GM06990 (cell line): ENCODE data around the gene CLEC17A.
A peak's percentile ranks its signal among the peaks of the same experiment; 100 is the strongest.
"Not testable (repeated sequence)": the region's sequence is repeated elsewhere in the genome, so short reads cannot be mapped to it uniquely, and the experiment has no call there.

Experiments
- DNase-seq: peaks from one replicate; pipeline ENCODE4 v3.0.0-alpha.2; 2011; ENCODE audit not compliant: insufficient read length; ENCODE audit errors: extremely low read depth
- H3K27me3 ChIP-seq: replicated peaks from 2 replicates; pipeline ENCODE4 v1.6.0; 2011; ENCODE audit warnings: low read length; ENCODE audit not compliant: control insufficient read depth, insufficient read depth
- H3K36me3 ChIP-seq: 2 replicates; pipeline ENCODE4 v1.5.1; 2011; ENCODE audit warnings: low read length; ENCODE audit not compliant: control insufficient read depth, insufficient read depth
- H3K4me3 ChIP-seq: replicated peaks from 2 replicates; pipeline ENCODE4 v1.5.1; 2011; ENCODE audit warnings: low read depth, mild to moderate bottlenecking, control low read depth, low read length
- CTCF ChIP-seq: IDR thresholded peaks from 2 replicates; pipeline ENCODE4 v1.5.1; 2011; ENCODE audit warnings: low read length, control low read depth, mild to moderate bottlenecking, inconsistent platforms; ENCODE audit not compliant: insufficient read depth, poor library complexity, severe bottlenecking

Gene CLEC17A

GRCh38 chr19:14582894-14583340, at the start of gene CLEC17A:
TSS of gene CLEC17A (plus strand) at chr19:14583084. CDS start at chr19:14583161, 77 bp downstream.
- H3K4me3 ChIP-seq: peak within 1 kb of the TSS; percentile 72
- TF ChIP-seq CTCF: no peak
- DNase-seq: peak; percentile 83
- H3K36me3 ChIP-seq: peaks cover 2% of the 10 kb centered on the region; the same call in 1 of the 2 replicates
- H3K27me3 ChIP-seq: no peaks in the 10 kb centered on the region

- no peak for DNase-seq
- TF ChIP-seq CTCF: no peak
- Histone ChIP-seq H3K4me3 (no peak overlapping the region), H3K27me3 (no peaks in the 10 kb centered on the region), H3K36me3 (no peaks in the 10 kb centered on the region; the same call in 1 of the 2 replicates)
Measured at GRCh38 chr19:14533450-14533849, 49.4 kb upstream of the CLEC17A start.

GRCh38 chr19:14536926-14537692, 45.8 kb upstream of the CLEC17A start:
- H3K4me3 ChIP-seq: no peak overlapping the region
- H3K36me3 ChIP-seq: no peaks in the 10 kb centered on the region; the same call in 1 of the 2 replicates
- DNase-seq: no peak
- no peak for TF ChIP-seq CTCF
- H3K27me3 ChIP-seq: no peaks in the 10 kb centered on the region

GRCh38 chr19:14540741-14541525, 42.0 kb upstream of the CLEC17A start:
- Histone ChIP-seq H3K27me3 (no peaks in the 10 kb centered on the region), H3K4me3 (no peak overlapping the region), H3K36me3 (no peaks in the 10 kb centered on the region; the same call in none of the 2 replicates)
- no peak for DNase-seq
- no peak for TF ChIP-seq CTCF

GRCh38 chr19:14541979-14542378, 40.9 kb upstream of the CLEC17A start:
- not testable (repeated sequence) for H3K36me3 ChIP-seq, H3K4me3 ChIP-seq, DNase-seq, H3K27me3 ChIP-seq
